DMS153 (cell line): ENCODE results near the gene EFCAB6.
A peak's percentile ranks its signal among the peaks of the same experiment; 100 is the strongest.
"Not testable (repeated sequence)": the region's sequence is repeated elsewhere in the genome, so short reads cannot be mapped to it uniquely, and the experiment has no call there.

Experiments used
- DNase-seq: peaks from one replicate; lab custom pipeline; 2025; lab: John Stamatoyannopoulos, UW

The EFCAB6 gene

GRCh38 chr22:43706151-43706550, 106.0 kb downstream of the EFCAB6 start:
- no peak for DNase-seq

GRCh38 chr22:43704051-43704450, 108.1 kb downstream of the EFCAB6 start:
- DNase-seq = no peak

- DNase-seq = no peak
These were observed 113.7 kb downstream of the EFCAB6 start for GRCh38 chr22:43698403-43698802.

- no peak for DNase-seq
These were observed 114.2 kb downstream of the EFCAB6 start for GRCh38 chr22:43697894-43698293.

GRCh38 chr22:43693249-43693648, 118.9 kb downstream of the EFCAB6 start:
- DNase-seq = no peak

GRCh38 chr22:43689356-43689755, 122.7 kb downstream of the EFCAB6 start:
- no peak for DNase-seq

GRCh38 chr22:43682851-43683250, 129.3 kb downstream of the EFCAB6 start:
- no peak for DNase-seq

GRCh38 chr22:43681731-43682360, 130.3 kb downstream of the EFCAB6 start:
- DNase-seq = no peak

- DNase-seq = no peak
These were observed 141.6 kb downstream of the EFCAB6 start for GRCh38 chr22:43670513-43670912.

GRCh38 chr22:43669190-43669589, 142.9 kb downstream of the EFCAB6 start:
- DNase-seq = no peak

GRCh38 chr22:43667656-43668055, 144.4 kb downstream of the EFCAB6 start:
- DNase-seq = no peak

GRCh38 chr22:43666457-43666856, 145.6 kb downstream of the EFCAB6 start:
- no peak for DNase-seq

- DNase-seq = no peak
These were observed 153.3 kb downstream of the EFCAB6 start for GRCh38 chr22:43658823-43659222.

GRCh38 chr22:43656581-43656980, 155.5 kb downstream of the EFCAB6 start:
- DNase-seq = not testable (repeated sequence)

GRCh38 chr22:43654271-43654670, 157.8 kb downstream of the EFCAB6 start:
- DNase-seq = no peak

- DNase-seq = no peak
These were observed 159.3 kb downstream of the EFCAB6 start for GRCh38 chr22:43652845-43653244.

- peak; percentile 13 for DNase-seq
These were observed 168.7 kb downstream of the EFCAB6 start for GRCh38 chr22:43643387-43643786.

GRCh38 chr22:43642319-43643206, 169.5 kb downstream of the EFCAB6 start:
- DNase-seq = no peak

- DNase-seq = no peak
These were observed 172.7 kb downstream of the EFCAB6 start for GRCh38 chr22:43639228-43639948.

- DNase-seq = no peak
These were observed 174.5 kb downstream of the EFCAB6 start for GRCh38 chr22:43637275-43638260.

- no peak for DNase-seq
These were observed 176.0 kb downstream of the EFCAB6 start for GRCh38 chr22:43636086-43636485.

- DNase-seq = no peak
These were observed 177.0 kb downstream of the EFCAB6 start for GRCh38 chr22:43635101-43635500.
